Posterior vena cava (tissue), 2 donors: Measurements from ENCODE around the gene COQ2. TPM values are rescaled to one million over a fixed set of nuclear protein-coding genes. Genes with fewer than 3 reads are reported as not detected.
"Not testable (repeated sequence)": the region's sequence is repeated elsewhere in the genome, so short reads cannot be mapped to it uniquely, and the experiment has no call there.

ENCODE experiments used
- DNase-seq: peaks from one replicate; pipeline ENCODE4 v3.0.0-alpha.2; 2020; ENCODE audit warnings: low spot score
- intact Hi-C, 2 donors: fragments of 100-400 bp; cut with DNase I; formaldehyde crosslinking; loops; one replicate each; pipeline versions ENCODE4 v1.14.1 to v1.14.2; 2022 to 2023
- total RNA-seq, 2 donors: library from RNA; stranded (reverse); fragmentation: NEBNext Ultra II Directional; extraction: Animal tissue kit (Norgen Biotek cat#: 25700); gene quantifications; one replicate each; pipeline ENCODE4 v1.2.1, GENCODE V29; 2021
- donor health status: DM: yes; HTN: yes; CAD: no.
- donor health status: DM: yes; HTN: yes; CAD: no.

COQ2 gene
- total RNA-seq, 2 donors from 2014 or later: 7.3 to 7.9 TPM

DNA sequence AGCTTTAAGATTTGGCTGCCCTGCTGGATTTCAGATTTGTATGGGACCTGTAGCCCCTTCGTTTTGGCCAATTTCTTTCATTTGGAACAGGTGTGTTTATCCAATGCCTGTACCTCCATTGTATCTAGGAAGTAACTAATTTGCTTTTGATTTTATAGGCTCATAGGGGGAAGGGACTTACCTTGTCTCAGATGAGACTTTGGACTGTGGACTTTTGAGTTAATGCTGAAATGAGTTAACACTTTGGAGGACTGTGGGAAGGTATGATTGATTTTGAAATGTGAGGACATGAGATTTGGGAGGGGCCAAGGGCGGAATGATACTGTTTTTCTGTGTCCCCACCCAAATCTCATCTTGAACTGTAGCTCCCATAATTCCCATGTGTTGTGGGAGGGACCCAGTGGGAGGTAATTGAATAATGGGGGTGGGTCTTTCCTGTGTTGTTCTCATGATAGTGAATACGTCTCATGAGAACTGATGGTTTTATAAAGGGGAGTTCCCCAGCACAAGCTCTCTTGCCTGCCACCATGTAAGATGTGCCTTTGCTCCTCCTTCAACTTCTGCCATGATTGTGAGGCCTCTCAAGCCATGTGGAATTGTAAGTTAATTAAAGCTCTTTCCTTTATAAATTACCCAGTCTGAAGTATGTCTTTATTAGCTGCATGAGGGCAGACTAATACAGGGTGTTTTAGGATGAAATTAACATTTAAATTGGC lies 5.6 kb upstream of the COQ2 start:
- intact Hi-C loops, DNase-seq: not testable (repeated sequence)

GRCh38 chr4:83288381-83288780 lies 3.8 kb upstream of the COQ2 start:
- intact Hi-C loops: loop anchor here in 1 of 2 donors (10.0 kb wide), 1 partner anchor 214 kb away; no protein-coding TSS in a partner anchor
- not testable (repeated sequence) for DNase-seq

GRCh38 chr4:83285055-83285407 lies 433 bp upstream of the COQ2 start:
- intact Hi-C loops: loop anchor here in 1 of 2 donors (10.0 kb wide), 1 partner anchor 210 kb away; no protein-coding TSS in a partner anchor
- no peak for DNase-seq

DNA sequence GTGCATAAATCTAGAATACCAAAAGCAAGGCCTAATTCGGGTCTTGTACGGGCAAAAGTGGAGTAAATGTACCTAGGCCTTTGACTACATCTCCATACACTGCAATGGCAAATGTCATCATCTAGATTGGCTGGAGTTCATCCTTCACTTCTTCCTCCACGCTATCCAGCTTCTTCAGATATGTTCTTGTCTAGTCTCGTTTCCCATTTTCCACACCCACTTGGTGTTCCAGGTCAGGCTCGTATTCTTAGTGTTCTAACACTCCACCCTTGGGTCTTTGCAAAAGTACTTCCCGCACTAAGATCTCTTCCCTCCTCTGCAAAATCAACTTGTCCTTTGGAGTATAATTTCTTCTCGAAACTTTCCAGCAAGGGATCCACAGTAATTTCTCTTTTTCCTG lies 1.4 kb downstream of the COQ2 start:
- DNase-seq: no peak
- intact Hi-C loops: loop anchor here in 1 of 2 donors (10.0 kb wide), 1 partner anchor 208 kb away; no protein-coding TSS in a partner anchor

GRCh38 chr4:83282049-83282535 lies 2.5 kb downstream of the COQ2 start:
- intact Hi-C loops: loop anchor here in 1 of 2 donors (10.0 kb wide), 1 partner anchor 207 kb away; no protein-coding TSS in a partner anchor
- DNase-seq: no peak

GRCh38 chr4:83281307-83281706 lies 3.3 kb downstream of the COQ2 start:
- intact Hi-C loops: loop anchor here in 1 of 2 donors (10.0 kb wide), 1 partner anchor 207 kb away; no protein-coding TSS in a partner anchor

DNA sequence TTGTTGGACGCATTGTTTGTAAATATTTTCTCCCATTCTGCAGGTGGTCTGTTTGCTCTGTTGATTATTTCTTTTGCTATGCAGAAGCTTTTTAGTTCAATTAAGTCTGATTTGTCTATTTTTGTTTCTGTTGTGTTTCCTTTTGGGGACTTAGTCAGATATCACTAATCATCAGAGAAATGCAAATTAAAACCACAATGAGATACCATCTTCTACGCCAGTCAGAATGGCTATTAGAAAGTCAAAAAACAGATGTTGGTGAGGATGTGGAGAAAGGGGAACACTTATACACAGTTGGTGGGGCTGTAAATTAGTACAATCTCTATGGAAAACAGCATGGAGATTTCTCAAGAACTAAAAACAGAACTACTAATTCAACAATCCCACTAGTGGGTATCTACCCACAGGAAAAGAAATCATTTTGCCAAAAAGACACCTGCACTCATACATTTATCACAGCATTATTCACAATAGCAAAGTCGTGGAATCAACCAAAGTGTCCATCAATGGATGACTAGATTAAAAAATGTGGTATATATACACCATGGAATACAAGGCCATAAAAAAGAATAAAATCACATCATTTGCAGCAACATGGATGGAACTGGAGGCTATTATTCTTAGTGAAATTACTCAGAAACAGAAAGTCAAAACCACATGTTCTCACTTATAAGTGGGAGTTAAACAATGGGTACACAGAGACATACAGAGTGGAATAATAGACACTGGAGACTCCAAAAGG lies 8.1 kb downstream of the COQ2 start:
- intact Hi-C loops: no loop called here
- no peak for DNase-seq

More at GRCh38 chr4:83281307-83281706, 3.3 kb downstream of the COQ2 start:
- DNase-seq: no peak

DNA sequence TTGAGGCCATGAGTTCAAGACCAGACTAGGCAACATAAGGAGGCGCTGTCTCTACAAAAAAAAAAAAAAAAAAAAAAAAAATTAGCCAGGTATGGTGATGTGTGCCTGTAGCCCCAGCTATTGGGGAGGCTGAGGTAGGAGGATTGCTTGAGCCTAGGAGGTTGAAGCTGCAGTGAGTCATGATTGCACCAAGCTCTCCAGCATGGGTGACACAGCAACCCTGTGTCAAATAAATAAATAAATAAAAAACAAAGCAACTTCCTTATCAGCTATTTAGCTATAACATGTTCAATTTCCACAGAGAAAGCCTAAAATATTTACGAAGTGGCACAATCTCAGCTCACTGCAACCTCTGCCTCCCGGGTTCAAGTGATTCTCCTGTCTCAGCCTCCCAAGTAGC lies 10.7 kb downstream of the COQ2 start:
- intact Hi-C loops: not testable (repeated sequence)

GRCh38 chr4:83272900-83273299 lies 11.7 kb downstream of the COQ2 start:
- intact Hi-C loops: no loop called here
- DNase-seq: no peak

More for the DNA sequence above, 10.7 kb downstream of the COQ2 start:
- not testable (repeated sequence) for DNase-seq

DNA sequence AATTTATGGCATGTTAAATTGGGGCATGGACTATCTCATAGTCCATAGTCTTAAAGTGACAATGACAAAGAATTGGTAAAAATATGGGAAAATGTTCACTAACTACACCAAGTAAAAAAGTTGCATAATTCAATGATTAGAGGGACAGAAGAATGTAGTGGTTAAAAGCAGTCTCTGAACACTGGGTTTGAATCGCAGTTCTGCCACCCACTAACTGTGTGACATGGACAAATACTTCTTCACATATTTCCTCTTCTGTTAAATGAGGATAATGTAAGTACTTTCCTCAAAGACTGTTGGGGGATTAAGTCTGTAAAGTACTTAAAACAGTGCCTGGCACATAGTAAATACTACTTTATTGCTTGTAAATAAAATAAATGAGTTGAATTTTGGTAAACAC lies 15.3 kb downstream of the COQ2 start:
- intact Hi-C loops: loop anchor here in 1 of 2 donors (5.0 kb wide), 1 partner anchor 812 kb away; no protein-coding TSS in a partner anchor
- DNase-seq: no peak

- no peak for DNase-seq
- intact Hi-C loops: loop anchor here in 1 of 2 donors (5.0 kb wide), 1 partner anchor 811 kb away; no protein-coding TSS in a partner anchor
Measured at GRCh38 chr4:83268491-83268890, 16.1 kb downstream of the COQ2 start.

GRCh38 chr4:83267830-83268475 lies 16.6 kb downstream of the COQ2 start:
- no peak for DNase-seq
- intact Hi-C loops: loop anchor here in 1 of 2 donors (5.0 kb wide), 1 partner anchor 811 kb away; no protein-coding TSS in a partner anchor

DNA sequence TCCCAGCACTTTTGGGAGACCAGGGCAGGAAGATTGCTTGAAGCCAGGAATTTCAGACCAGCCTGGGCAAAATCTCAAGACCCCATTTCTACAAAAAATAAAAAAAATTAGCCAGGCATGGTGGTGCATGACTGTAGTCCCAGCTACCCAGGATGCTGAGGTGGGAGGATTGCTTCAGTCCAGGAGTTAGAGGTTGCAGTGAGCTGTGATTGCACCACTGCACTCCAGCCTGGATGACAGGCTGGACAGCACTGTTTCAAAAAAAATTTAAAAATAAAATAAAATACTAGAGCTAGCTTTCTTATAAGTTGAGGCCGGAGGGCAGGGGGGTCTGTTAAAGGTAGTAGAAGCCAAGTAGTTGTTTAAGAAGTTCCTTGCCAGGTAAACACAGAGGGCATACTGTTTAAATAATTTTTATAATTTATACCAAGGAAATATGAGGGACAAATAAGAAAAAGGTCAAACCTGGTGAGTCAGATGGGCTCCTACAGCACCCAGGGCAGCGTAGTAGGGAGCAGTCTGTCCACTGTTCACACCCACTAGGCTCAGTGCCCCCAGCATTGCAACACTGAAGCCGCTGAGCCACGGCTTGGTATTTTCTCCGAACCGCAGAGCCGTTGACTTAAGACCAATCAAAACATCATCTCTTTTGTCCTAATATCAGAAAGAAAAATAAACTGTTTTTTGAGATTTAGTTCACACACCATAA lies 17.3 kb downstream of the COQ2 start:
- intact Hi-C loops: loop anchor here in 1 of 2 donors (5.0 kb wide), 1 partner anchor 810 kb away; no protein-coding TSS in a partner anchor
- DNase-seq: peak; percentile 91

GRCh38 chr4:83266689-83267088 lies 17.9 kb downstream of the COQ2 start:
- intact Hi-C loops: loop anchor here in 1 of 2 donors (5.0 kb wide), 1 partner anchor 809 kb away; no protein-coding TSS in a partner anchor
- DNase-seq: no peak

DNA sequence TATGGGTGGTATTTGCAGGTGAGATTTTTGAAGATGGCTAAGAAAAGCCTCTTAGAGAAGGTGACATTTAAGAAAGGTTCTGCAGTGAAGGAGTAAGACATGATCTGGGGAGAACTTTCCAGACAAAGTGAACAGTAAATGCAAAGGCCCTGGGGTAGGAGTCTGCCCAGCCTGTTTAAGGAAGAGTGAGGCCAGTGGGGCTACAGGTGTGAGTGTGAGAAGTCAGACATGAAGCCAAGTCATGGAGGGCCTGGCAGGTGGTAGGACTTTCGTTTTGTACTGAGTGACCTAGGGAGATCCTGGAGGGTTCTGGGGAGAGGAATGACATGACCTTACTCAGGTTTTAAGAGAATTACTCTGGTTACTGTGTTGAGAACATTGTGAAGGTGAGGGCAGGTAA lies 21.5 kb downstream of the COQ2 start:
- intact Hi-C loops: loop anchor here in 1 of 2 donors (5.0 kb wide), 1 partner anchor 191 kb away; no protein-coding TSS in a partner anchor
- DNase-seq: no peak

GRCh38 chr4:83262682-83263081 lies 21.9 kb downstream of the COQ2 start:
- DNase-seq: no peak
- intact Hi-C loops: loop anchor here in 1 of 2 donors (5.0 kb wide), 1 partner anchor 190 kb away; no protein-coding TSS in a partner anchor

DNA sequence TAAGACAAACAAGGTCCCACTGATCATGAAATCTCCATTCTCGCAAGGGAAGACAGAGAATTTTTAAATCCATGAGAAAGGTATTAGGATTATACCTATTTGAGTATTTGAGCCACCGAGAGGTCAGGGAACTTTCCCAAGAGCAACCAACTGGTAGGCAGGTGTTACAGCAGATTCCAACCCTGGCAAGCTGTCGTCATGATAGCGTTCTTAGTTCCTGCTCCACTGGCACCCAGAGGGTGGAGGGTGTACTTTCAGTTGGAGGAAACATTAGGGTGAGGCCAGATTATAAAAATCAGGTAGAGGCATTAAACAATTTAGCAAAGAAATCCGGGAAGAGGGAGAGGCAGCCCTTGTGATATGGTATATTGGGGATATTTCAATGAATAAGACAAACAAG lies 23.3 kb downstream of the COQ2 start:
- DNase-seq: no peak
- intact Hi-C loops: loop anchor here in 1 of 2 donors (5.0 kb wide), 1 partner anchor 189 kb away; no protein-coding TSS in a partner anchor

DNA sequence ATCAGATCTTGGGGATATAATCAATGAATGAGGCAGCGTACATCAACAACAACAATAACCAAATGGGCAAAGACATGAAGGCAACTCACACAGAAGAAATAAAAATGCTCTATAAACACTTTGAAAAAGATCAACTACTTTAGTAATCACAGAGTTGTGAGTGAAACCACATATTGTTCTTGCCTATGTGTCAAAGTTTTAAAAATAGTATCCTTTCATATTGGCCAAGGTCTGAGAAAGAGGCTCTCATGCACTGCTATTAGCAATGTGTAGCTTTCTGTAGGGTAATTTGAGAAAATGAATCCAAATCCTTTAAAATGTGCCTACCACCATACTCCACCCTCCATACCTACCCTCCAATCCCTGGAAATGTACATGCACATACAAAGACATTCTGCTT lies 25.0 kb downstream of the COQ2 start:
- DNase-seq: no peak
- intact Hi-C loops: no loop called here
